Esophagus squamous epithelium (tissue), 4 donors: ENCODE measurements around the gene MAMDC2.

Experiments used
- CTCF ChIP-seq, 6 experiments: fragments of 450-650 bp in 4 of 6; fragments of 200-600 bp in 2 of 6; sonication (generic) in 2 of 6; IDR thresholded peaks; one replicate each; pipeline ENCODE4 v1.5.1; 2016 to 2019; ENCODE audit warnings: antibody characterized with exemption in 6 of 6, mild to moderate bottlenecking in 4 of 6, moderate library complexity in 4 of 6
- POLR2A ChIP-seq, 4 donors: fragments of 450-650 bp; IDR thresholded peaks; one replicate each; pipeline ENCODE4 v1.6.1; 2017; ENCODE audit warnings: antibody characterized with exemption in 4 of 4, mild to moderate bottlenecking in 4 of 4, moderate library complexity in 3 of 4

- no peak for TF ChIP-seq CTCF (IDR thresholded peaks at IDR 0.05)
- no peak for TF ChIP-seq POLR2A (IDR thresholded peaks at IDR 0.05)
Observed at GRCh38 chr9:70061776-70062175, 18.1 kb downstream of the MAMDC2 start.
